HEK293 (cell line): ENCODE data around the gene SH3BP5.

Experiments
- GFI1B ChIP-seq: fragments of 450-650 bp; formaldehyde crosslinking; IDR thresholded peaks from 2 replicates; pipeline ENCODE4 v1.5.1; 2016; ENCODE audit warnings: missing biosample characterization, missing genetic modification characterization
- HOXD13 ChIP-seq: sonication (generic); formaldehyde crosslinking; IDR thresholded peaks from 2 replicates; pipeline ENCODE4 v1.8.0; 2022; ENCODE audit warnings: missing genetic modification reagents, borderline replicate concordance
- KLF10 ChIP-seq: fragments of 450-650 bp; IDR thresholded peaks from 2 replicates; pipeline ENCODE4 v1.5.1; 2018; ENCODE audit warnings: missing biosample characterization, mild to moderate bottlenecking, missing genetic modification characterization
- SCRT2 ChIP-seq: fragments of 450-650 bp; formaldehyde crosslinking; IDR thresholded peaks from 2 replicates; pipeline ENCODE4 v1.5.1; 2016; ENCODE audit warnings: missing biosample characterization, missing genetic modification characterization
- TCF7L2 ChIP-seq: IDR thresholded peaks from 2 replicates; pipeline ENCODE4 v1.6.1; 2011; ENCODE audit warnings: low read depth, mild to moderate bottlenecking, inconsistent platforms, low read length, moderate library complexity, borderline replicate concordance
- YY2 ChIP-seq: fragments of 450-650 bp; formaldehyde crosslinking; IDR thresholded peaks from 2 replicates; pipeline ENCODE4 v1.5.1; 2016; ENCODE audit warnings: missing biosample characterization, missing genetic modification characterization
- ZBTB8A ChIP-seq: fragments of 450-650 bp; formaldehyde crosslinking; IDR thresholded peaks from 2 replicates; pipeline ENCODE4 v1.5.1; 2016; ENCODE audit warnings: missing biosample characterization, missing genetic modification characterization
- ZEB2 ChIP-seq: fragments of 450-650 bp; formaldehyde crosslinking; IDR thresholded peaks from 2 replicates; pipeline ENCODE4 v1.5.1; 2016; ENCODE audit warnings: missing biosample characterization, missing genetic modification characterization
- ZFP37 ChIP-seq: fragments of 450-650 bp; formaldehyde crosslinking; IDR thresholded peaks from 2 replicates; pipeline ENCODE4 v1.5.1; 2016; ENCODE audit warnings: missing biosample characterization, missing genetic modification characterization
- ZFP69B ChIP-seq: fragments of 450-650 bp; formaldehyde crosslinking; IDR thresholded peaks from 2 replicates; pipeline ENCODE4 v1.5.1; 2016; ENCODE audit warnings: missing biosample characterization, missing genetic modification characterization
- ZNF132 ChIP-seq: fragments of 450-650 bp; formaldehyde crosslinking; IDR thresholded peaks from 2 replicates; pipeline ENCODE4 v1.5.1; 2017; ENCODE audit warnings: missing biosample characterization, missing genetic modification characterization, borderline replicate concordance
- ZNF2 ChIP-seq: fragments of 450-650 bp; formaldehyde crosslinking; IDR thresholded peaks from 2 replicates; pipeline ENCODE4 v1.5.1; 2016; ENCODE audit warnings: missing biosample characterization, missing genetic modification characterization
- ZNF202 ChIP-seq: fragments of 450-650 bp; formaldehyde crosslinking; IDR thresholded peaks from 2 replicates; pipeline ENCODE4 v1.5.1; 2016; ENCODE audit warnings: missing biosample characterization, missing genetic modification characterization, borderline replicate concordance
- ZNF223 ChIP-seq: fragments of 450-650 bp; formaldehyde crosslinking; IDR thresholded peaks from 2 replicates; pipeline ENCODE4 v1.5.1; 2016; ENCODE audit warnings: missing biosample characterization, missing genetic modification characterization
- ZNF24 ChIP-seq: fragments of 450-650 bp; formaldehyde crosslinking; IDR thresholded peaks from 2 replicates; pipeline ENCODE4 v1.5.1; 2016; ENCODE audit warnings: missing biosample characterization, missing genetic modification characterization
- ZNF341 ChIP-seq: fragments of 450-650 bp; formaldehyde crosslinking; IDR thresholded peaks from 2 replicates; pipeline ENCODE4; 2016; ENCODE audit warnings: low read depth, missing biosample characterization, missing genetic modification characterization
- ZNF366 ChIP-seq: fragments of 450-650 bp; formaldehyde crosslinking; conservative IDR thresholded peaks from 2 replicates; pipeline ENCODE4 v1.5.1; 2016; ENCODE audit warnings: missing biosample characterization, missing genetic modification characterization
- ZNF433 ChIP-seq: fragments of 450-650 bp; formaldehyde crosslinking; IDR thresholded peaks from 2 replicates; pipeline ENCODE4 v1.5.1; 2016; ENCODE audit warnings: missing biosample characterization, missing genetic modification characterization, low read depth
- ZNF48 ChIP-seq: fragments of 450-650 bp; formaldehyde crosslinking; IDR thresholded peaks from 2 replicates; pipeline ENCODE4 v1.5.1; 2016; ENCODE audit warnings: missing biosample characterization, missing genetic modification characterization
- ZNF521 ChIP-seq: fragments of 450-650 bp; formaldehyde crosslinking; IDR thresholded peaks from 2 replicates; pipeline ENCODE4 v1.5.1; 2017; ENCODE audit warnings: missing biosample characterization, mild to moderate bottlenecking, missing genetic modification characterization
- ZNF555 ChIP-seq: fragments of 450-650 bp; formaldehyde crosslinking; conservative IDR thresholded peaks from 2 replicates; pipeline ENCODE4 v1.5.1; 2017; ENCODE audit warnings: missing biosample characterization, mild to moderate bottlenecking, missing genetic modification characterization, inconsistent platforms
- ZNF596 ChIP-seq: fragments of 450-650 bp; IDR thresholded peaks from 2 replicates; pipeline ENCODE4 v1.5.0; 2018; ENCODE audit warnings: missing biosample characterization, mild to moderate bottlenecking, missing genetic modification characterization, moderate library complexity
- ZNF707 ChIP-seq: fragments of 450-650 bp; formaldehyde crosslinking; IDR thresholded peaks from 2 replicates; pipeline ENCODE4 v1.5.1; 2016; ENCODE audit warnings: missing biosample characterization, missing genetic modification characterization
- ZNF768 ChIP-seq: fragments of 450-650 bp; formaldehyde crosslinking; IDR thresholded peaks from 2 replicates; pipeline ENCODE4 v1.5.1; 2018; ENCODE audit warnings: missing biosample characterization, mild to moderate bottlenecking, missing genetic modification characterization
- ZSCAN23 ChIP-seq: fragments of 450-650 bp; formaldehyde crosslinking; IDR thresholded peaks from 2 replicates; pipeline ENCODE4 v1.5.1; 2016; ENCODE audit warnings: missing biosample characterization, missing genetic modification characterization
- TF ChIP-seq, protein P1 (sequence below): fragments of 450-650 bp; formaldehyde crosslinking; IDR thresholded peaks from 2 replicates; pipeline ENCODE4 v1.5.1; 2016; ENCODE audit warnings: missing biosample characterization, missing genetic modification characterization
- TF ChIP-seq, protein P2 (sequence below): fragments of 450-650 bp; formaldehyde crosslinking; IDR thresholded peaks from 2 replicates; pipeline ENCODE4 v1.5.1; 2017; ENCODE audit warnings: missing biosample characterization, missing genetic modification characterization
- TF ChIP-seq, protein P3 (sequence below): fragments of 450-650 bp; formaldehyde crosslinking; conservative IDR thresholded peaks from 2 replicates; pipeline ENCODE4 v1.5.1; 2016; ENCODE audit warnings: low read depth, missing biosample characterization, missing genetic modification characterization
- TF ChIP-seq, protein P4 (sequence below): fragments of 450-650 bp; formaldehyde crosslinking; IDR thresholded peaks from 2 replicates; pipeline ENCODE4 v1.5.1; 2016; ENCODE audit warnings: missing biosample characterization, missing genetic modification characterization
- TF ChIP-seq, protein P5 (sequence below): fragments of 450-650 bp; formaldehyde crosslinking; IDR thresholded peaks from 2 replicates; pipeline ENCODE4 v1.5.1; 2017; ENCODE audit warnings: missing biosample characterization, missing genetic modification characterization

Gene SH3BP5

DNA sequence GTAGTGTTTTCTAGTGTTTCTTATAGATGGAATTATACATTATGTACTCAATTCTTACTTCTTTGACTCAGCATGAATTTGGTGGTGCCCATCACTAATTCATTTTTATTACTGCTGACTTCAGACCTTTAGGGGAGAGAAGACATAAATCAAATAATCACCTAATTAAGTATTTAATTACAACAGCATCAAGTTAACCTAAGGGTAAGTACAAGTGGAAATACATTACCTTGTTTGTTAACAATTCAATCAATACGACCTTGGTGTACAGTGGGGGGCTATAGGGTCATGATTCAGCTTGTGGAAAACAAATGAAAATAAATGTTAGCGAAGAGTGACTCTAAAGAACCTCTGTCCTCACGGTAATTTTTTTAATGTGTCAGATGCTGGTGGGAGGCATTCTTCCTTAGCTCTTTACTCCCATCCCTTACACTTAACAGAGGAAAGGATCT is 126.9 kb downstream of the SH3BP5 start (continued):
- TF ChIP-seq, protein P1, sequence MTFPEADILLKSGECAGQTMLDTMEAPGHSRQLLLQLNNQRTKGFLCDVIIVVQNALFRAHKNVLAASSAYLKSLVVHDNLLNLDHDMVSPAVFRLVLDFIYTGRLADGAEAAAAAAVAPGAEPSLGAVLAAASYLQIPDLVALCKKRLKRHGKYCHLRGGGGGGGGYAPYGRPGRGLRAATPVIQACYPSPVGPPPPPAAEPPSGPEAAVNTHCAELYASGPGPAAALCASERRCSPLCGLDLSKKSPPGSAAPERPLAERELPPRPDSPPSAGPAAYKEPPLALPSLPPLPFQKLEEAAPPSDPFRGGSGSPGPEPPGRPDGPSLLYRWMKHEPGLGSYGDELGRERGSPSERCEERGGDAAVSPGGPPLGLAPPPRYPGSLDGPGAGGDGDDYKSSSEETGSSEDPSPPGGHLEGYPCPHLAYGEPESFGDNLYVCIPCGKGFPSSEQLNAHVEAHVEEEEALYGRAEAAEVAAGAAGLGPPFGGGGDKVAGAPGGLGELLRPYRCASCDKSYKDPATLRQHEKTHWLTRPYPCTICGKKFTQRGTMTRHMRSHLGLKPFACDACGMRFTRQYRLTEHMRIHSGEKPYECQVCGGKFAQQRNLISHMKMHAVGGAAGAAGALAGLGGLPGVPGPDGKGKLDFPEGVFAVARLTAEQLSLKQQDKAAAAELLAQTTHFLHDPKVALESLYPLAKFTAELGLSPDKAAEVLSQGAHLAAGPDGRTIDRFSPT = no peak
- no peak for TF ChIP-seq ZNF132 (tag by site-specific recombination)
- peak; percentile 22; the same call in 1 of the 2 replicates for TF ChIP-seq ZFP37 (tag by site-specific recombination)
- TF ChIP-seq ZNF433 (tag by site-specific recombination) = no peak
- TF ChIP-seq ZNF202 = no peak
- TF ChIP-seq, protein P2, sequence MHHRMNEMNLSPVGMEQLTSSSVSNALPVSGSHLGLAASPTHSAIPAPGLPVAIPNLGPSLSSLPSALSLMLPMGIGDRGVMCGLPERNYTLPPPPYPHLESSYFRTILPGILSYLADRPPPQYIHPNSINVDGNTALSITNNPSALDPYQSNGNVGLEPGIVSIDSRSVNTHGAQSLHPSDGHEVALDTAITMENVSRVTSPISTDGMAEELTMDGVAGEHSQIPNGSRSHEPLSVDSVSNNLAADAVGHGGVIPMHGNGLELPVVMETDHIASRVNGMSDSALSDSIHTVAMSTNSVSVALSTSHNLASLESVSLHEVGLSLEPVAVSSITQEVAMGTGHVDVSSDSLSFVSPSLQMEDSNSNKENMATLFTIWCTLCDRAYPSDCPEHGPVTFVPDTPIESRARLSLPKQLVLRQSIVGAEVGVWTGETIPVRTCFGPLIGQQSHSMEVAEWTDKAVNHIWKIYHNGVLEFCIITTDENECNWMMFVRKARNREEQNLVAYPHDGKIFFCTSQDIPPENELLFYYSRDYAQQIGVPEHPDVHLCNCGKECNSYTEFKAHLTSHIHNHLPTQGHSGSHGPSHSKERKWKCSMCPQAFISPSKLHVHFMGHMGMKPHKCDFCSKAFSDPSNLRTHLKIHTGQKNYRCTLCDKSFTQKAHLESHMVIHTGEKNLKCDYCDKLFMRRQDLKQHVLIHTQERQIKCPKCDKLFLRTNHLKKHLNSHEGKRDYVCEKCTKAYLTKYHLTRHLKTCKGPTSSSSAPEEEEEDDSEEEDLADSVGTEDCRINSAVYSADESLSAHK = no peak
- TF ChIP-seq ZNF223 (tag by site-specific recombination) = no peak
- no peak for TF ChIP-seq HOXD13
- no peak for TF ChIP-seq GFI1B (tag by site-specific recombination)
- TF ChIP-seq ZNF596 = no peak
- peak; percentile 39; the same call in 1 of the 2 replicates for TF ChIP-seq ZNF2 (tag by site-specific recombination)
- TF ChIP-seq SCRT2 (tag by site-specific recombination) = no peak
- TF ChIP-seq, protein P3, sequence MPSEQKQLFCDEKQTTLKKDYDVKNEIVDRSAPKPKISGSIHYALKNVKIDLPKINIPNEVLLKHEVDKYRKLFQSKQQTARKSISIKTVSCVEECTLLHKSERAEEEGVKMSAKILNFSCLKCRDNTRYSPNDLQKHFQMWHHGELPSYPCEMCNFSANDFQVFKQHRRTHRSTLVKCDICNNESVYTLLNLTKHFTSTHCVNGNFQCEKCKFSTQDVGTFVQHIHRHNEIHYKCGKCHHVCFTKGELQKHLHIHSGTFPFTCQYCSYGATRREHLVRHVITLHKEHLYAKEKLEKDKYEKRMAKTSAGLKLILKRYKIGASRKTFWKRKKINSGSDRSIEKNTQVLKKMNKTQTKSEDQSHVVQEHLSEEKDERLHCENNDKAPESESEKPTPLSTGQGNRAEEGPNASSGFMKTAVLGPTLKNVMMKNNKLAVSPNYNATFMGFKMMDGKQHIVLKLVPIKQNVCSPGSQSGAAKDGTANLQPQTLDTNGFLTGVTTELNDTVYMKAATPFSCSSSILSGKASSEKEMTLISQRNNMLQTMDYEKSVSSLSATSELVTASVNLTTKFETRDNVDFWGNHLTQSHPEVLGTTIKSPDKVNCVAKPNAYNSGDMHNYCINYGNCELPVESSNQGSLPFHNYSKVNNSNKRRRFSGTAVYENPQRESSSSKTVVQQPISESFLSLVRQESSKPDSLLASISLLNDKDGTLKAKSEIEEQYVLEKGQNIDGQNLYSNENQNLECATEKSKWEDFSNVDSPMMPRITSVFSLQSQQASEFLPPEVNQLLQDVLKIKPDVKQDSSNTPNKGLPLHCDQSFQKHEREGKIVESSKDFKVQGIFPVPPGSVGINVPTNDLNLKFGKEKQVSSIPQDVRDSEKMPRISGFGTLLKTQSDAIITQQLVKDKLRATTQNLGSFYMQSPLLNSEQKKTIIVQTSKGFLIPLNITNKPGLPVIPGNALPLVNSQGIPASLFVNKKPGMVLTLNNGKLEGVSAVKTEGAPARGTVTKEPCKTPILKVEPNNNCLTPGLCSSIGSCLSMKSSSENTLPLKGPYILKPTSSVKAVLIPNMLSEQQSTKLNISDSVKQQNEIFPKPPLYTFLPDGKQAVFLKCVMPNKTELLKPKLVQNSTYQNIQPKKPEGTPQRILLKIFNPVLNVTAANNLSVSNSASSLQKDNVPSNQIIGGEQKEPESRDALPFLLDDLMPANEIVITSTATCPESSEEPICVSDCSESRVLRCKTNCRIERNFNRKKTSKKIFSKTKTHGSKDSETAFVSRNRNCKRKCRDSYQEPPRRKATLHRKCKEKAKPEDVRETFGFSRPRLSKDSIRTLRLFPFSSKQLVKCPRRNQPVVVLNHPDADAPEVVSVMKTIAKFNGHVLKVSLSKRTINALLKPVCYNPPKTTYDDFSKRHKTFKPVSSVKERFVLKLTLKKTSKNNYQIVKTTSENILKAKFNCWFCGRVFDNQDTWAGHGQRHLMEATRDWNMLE = no peak
- TF ChIP-seq ZEB2 = peak; percentile 79; the same call in 1 of the 2 replicates
- TF ChIP-seq ZFP69B = no peak
- no peak for TF ChIP-seq YY2 (tag by site-specific recombination)
- no peak for TF ChIP-seq ZNF555 (tag by site-specific recombination)
- TF ChIP-seq ZBTB8A (tag by site-specific recombination) = no peak
- TF ChIP-seq ZNF366 (tag by site-specific recombination) = peak; percentile 48; the same call in 1 of the 2 replicates
- TF ChIP-seq, protein P4, sequence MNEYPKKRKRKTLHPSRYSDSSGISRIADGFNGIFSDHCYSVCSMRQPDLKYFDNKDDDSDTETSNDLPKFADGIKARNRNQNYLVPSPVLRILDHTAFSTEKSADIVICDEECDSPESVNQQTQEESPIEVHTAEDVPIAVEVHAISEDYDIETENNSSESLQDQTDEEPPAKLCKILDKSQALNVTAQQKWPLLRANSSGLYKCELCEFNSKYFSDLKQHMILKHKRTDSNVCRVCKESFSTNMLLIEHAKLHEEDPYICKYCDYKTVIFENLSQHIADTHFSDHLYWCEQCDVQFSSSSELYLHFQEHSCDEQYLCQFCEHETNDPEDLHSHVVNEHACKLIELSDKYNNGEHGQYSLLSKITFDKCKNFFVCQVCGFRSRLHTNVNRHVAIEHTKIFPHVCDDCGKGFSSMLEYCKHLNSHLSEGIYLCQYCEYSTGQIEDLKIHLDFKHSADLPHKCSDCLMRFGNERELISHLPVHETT = 0 out of 2 replicates have a peak, but pooled peaks have one; percentile 14
- TF ChIP-seq ZNF707 (tag by site-specific recombination) = no peak
- no peak for TF ChIP-seq ZNF521 (tag by site-specific recombination)
- peak; percentile 48; the same call in 1 of the 2 replicates for TF ChIP-seq ZSCAN23 (tag by site-specific recombination)
- TF ChIP-seq, protein P5, sequence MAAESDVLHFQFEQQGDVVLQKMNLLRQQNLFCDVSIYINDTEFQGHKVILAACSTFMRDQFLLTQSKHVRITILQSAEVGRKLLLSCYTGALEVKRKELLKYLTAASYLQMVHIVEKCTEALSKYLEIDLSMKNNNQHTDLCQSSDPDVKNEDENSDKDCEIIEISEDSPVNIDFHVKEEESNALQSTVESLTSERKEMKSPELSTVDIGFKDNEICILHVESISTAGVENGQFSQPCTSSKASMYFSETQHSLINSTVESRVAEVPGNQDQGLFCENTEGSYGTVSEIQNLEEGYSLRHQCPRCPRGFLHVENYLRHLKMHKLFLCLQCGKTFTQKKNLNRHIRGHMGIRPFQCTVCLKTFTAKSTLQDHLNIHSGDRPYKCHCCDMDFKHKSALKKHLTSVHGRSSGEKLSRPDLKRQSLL (tag by site-specific recombination) = no peak
- TF ChIP-seq KLF10 (tag by site-specific recombination) = no peak
- TF ChIP-seq ZNF24 (tag by site-specific recombination) = peak; percentile 64
- no peak for TF ChIP-seq ZNF48 (tag by site-specific recombination)
- no peak for TF ChIP-seq TCF7L2
- no peak for TF ChIP-seq ZNF768 (tag by site-specific recombination)
- TF ChIP-seq ZNF341 (tag by site-specific recombination) = no peak
